H1 (cell line): ENCODE results near the gene ASB16.
A peak's percentile ranks its signal among the peaks of the same experiment; 100 is the strongest.

Experiments
- CHD1 ChIP-seq: IDR thresholded peaks from 2 replicates; pipeline ENCODE4 v1.6.1; 2012; ENCODE audit warnings: low read depth, low read length, improper control_type of control experiment
- CHD2 ChIP-seq: IDR thresholded peaks from 2 replicates; pipeline ENCODE4 v1.6.1; 2012; ENCODE audit warnings: low read length, improper control_type of control experiment
- CTCF ChIP-seq, 3 experiments: IDR thresholded peaks; 1 replicate in 2 of 3; 2 replicates in 1 of 3; pipeline versions ENCODE4 v1.5.1 to v1.6.1; 2011; ENCODE audit warnings: low read length in 3 of 3, mild to moderate bottlenecking in 3 of 3, inconsistent platforms in 2 of 3, low read depth in 1 of 3, moderate library complexity in 1 of 3; ENCODE audit not compliant: insufficient read depth in 1 of 3; ENCODE audit errors: control extremely low read depth in 1 of 3
- EZH2 ChIP-seq: fragments of 200-600 bp; sonication (generic); IDR thresholded peaks from 2 replicates; pipeline ENCODE4 v1.7.1; 2012; ENCODE audit warnings: low read depth, mild to moderate bottlenecking, moderate library complexity, low read length, inconsistent platforms; ENCODE audit not compliant: severe bottlenecking
- GABPA ChIP-seq: IDR thresholded peaks from 2 replicates; pipeline ENCODE4 v1.6.1; 2011; ENCODE audit warnings: mild to moderate bottlenecking, low read length, moderate library complexity, borderline replicate concordance; ENCODE audit not compliant: insufficient read depth
- JUND ChIP-seq: IDR thresholded peaks from 2 replicates; pipeline ENCODE4 v1.6.1; 2011; ENCODE audit warnings: mild to moderate bottlenecking, improper control_type of control experiment, low read length
- POLR2A ChIP-seq, 2 experiments: IDR thresholded peaks; 1 replicate in 1 of 2; 2 replicates in 1 of 2; pipeline ENCODE4 v1.6.1; 2011; ENCODE audit warnings: low read depth in 2 of 2, low read length in 2 of 2, mild to moderate bottlenecking in 2 of 2; ENCODE audit errors: control extremely low read depth in 1 of 2
- POLR2AphosphoS5 ChIP-seq: IDR thresholded peaks from 2 replicates; pipeline ENCODE4 v1.6.1; 2011; ENCODE audit warnings: low read depth, low read length
- RAD21 ChIP-seq, 2 experiments: IDR thresholded peaks in 1 of 2; conservative IDR thresholded peaks in 1 of 2; 2 replicates each; pipeline ENCODE4 v1.6.1; 2011; ENCODE audit warnings: low read depth in 2 of 2, low read length in 2 of 2, improper control_type of control experiment in 1 of 2, inconsistent platforms in 1 of 2, mild to moderate bottlenecking in 1 of 2, moderate library complexity in 1 of 2
- RBBP5 ChIP-seq: IDR thresholded peaks from 2 replicates; pipeline ENCODE4 v1.7.1; 2012; ENCODE audit warnings: low read depth, mild to moderate bottlenecking, inconsistent platforms, low read length, moderate library complexity, borderline replicate concordance
- SIN3A ChIP-seq, 2 experiments: IDR thresholded peaks in 1 of 2; conservative IDR thresholded peaks in 1 of 2; 2 replicates each; pipeline ENCODE4 v1.6.1; 2011 to 2012; ENCODE audit warnings: low read length in 2 of 2, improper control_type of control experiment in 1 of 2, low read depth in 1 of 2, mild to moderate bottlenecking in 1 of 2
- SP2 ChIP-seq: IDR thresholded peaks from 2 replicates; pipeline ENCODE4 v1.6.1; 2012; ENCODE audit warnings: mild to moderate bottlenecking, low read length, inconsistent platforms

- TF ChIP-seq EZH2 (no peak), SIN3A (conservative IDR thresholded peaks at IDR 0.05 in 1 of 2, IDR thresholded peaks at IDR 0.05 in 1 of 2; ENCODE audit: low read depth in 1 of 2, low read length in 2 of 2) (no peak), RBBP5 (0 out of 2 replicates have a peak, but pooled peaks have one; percentile 61), CTCF (IDR thresholded peaks at IDR 0.05; ENCODE audit: control extremely low read depth in 1 of 3, insufficient read depth in 1 of 3, low read depth in 1 of 3, low read length in 3 of 3) (peak; percentile 36 to 42 (median 41); a peak in 3 of 4 replicates), JUND (no peak), GABPA (no peak), CHD1 (no peak), POLR2A (IDR thresholded peaks at IDR 0.05; ENCODE audit: control extremely low read depth in 1 of 2, low read depth in 2 of 2, low read length in 2 of 2) (no peak), RAD21 (IDR thresholded peaks at IDR 0.05 in 1 of 2, conservative IDR thresholded peaks at IDR 0.05 in 1 of 2; ENCODE audit: low read depth in 2 of 2, low read length in 2 of 2) (peak; percentile 52 to 58; a peak in 3 of 4 replicates), CHD2 (no peak), SP2 (no peak), POLR2AphosphoS5 (no peak; the same call in 1 of the 2 replicates)
Observed at GRCh38 chr17:44170499-44171201, at the start of gene ASB16.
